Ishikawa (cell line): ENCODE measurements around the gene PDE1A.

Source experiments
- CEBPB ChIP-seq: IDR thresholded peaks from 2 replicates; pipeline ENCODE4 v1.6.1; 2012
- CREB1 ChIP-seq: IDR thresholded peaks from 2 replicates; pipeline ENCODE4 v1.6.1; 2012; ENCODE audit warnings: low read depth
- EGR1 ChIP-seq: IDR thresholded peaks from 2 replicates; pipeline ENCODE4 v1.6.1; 2012
- EP300 ChIP-seq: IDR thresholded peaks from 2 replicates; pipeline ENCODE4 v1.6.1; 2012; ENCODE audit warnings: borderline replicate concordance
- FOXM1 ChIP-seq: IDR thresholded peaks from 2 replicates; pipeline ENCODE4 v1.6.1; 2012; ENCODE audit warnings: low read depth, borderline replicate concordance
- MAX ChIP-seq: IDR thresholded peaks from 2 replicates; pipeline ENCODE4 v1.6.1; 2012
- NFIC ChIP-seq: IDR thresholded peaks from 2 replicates; pipeline ENCODE4 v1.6.1; 2012
- RAD21 ChIP-seq: IDR thresholded peaks from 2 replicates; pipeline ENCODE4 v1.6.1; 2012; ENCODE audit warnings: low read depth
- REST ChIP-seq: IDR thresholded peaks from 2 replicates; pipeline ENCODE4 v1.6.1; 2012; ENCODE audit warnings: low read depth, mild to moderate bottlenecking
- TAF1 ChIP-seq: IDR thresholded peaks from 2 replicates; pipeline ENCODE4 v1.6.1; 2012; ENCODE audit warnings: low read depth, mild to moderate bottlenecking
- TCF12 ChIP-seq: IDR thresholded peaks from 2 replicates; pipeline ENCODE4 v1.6.1; 2012; ENCODE audit warnings: low read depth
- USF1 ChIP-seq: IDR thresholded peaks from 2 replicates; pipeline ENCODE4 v1.6.1; 2012
- YY1 ChIP-seq: IDR thresholded peaks from 2 replicates; pipeline ENCODE4 v1.6.1; 2012; ENCODE audit warnings: low read depth

GRCh38 chr2:182368996-182369395, 57.8 kb downstream of the PDE1A start:
- TF ChIP-seq USF1 (no peak), RAD21 (no peak), EGR1 (no peak), REST (no peak), CREB1 (no peak), TCF12 (no peak), EP300 (no peak), MAX (no peak), NFIC (no peak), YY1 (no peak), CEBPB (no peak), TAF1 (no peak), FOXM1 (no peak)
